Keratinocyte (primary cell): ENCODE results near the gene RBM3.

Source experiments
- EZH2 ChIP-seq: IDR thresholded peaks from one replicate; pipeline ENCODE4 v1.6.1; 2012; ENCODE audit warnings: inconsistent platforms, mild to moderate bottlenecking, low read length, moderate library complexity
- TF ChIP-seq, protein P1 (sequence below), 3 experiments: IDR thresholded peaks in 1 of 3; conservative IDR thresholded peaks in 1 of 3; optimal IDR thresholded peaks in 1 of 3; 2 replicates in 2 of 3; 3 replicates in 1 of 3; pipeline versions ENCODE3 to v1.5.1; 2011; ENCODE audit warnings: low read length in 3 of 3, mild to moderate bottlenecking in 3 of 3, moderate library complexity in 2 of 3, control low read depth in 1 of 3, inconsistent platforms in 1 of 3; ENCODE audit not compliant: insufficient read depth in 2 of 3; ENCODE audit errors: extremely low read depth in 1 of 3

DNA sequence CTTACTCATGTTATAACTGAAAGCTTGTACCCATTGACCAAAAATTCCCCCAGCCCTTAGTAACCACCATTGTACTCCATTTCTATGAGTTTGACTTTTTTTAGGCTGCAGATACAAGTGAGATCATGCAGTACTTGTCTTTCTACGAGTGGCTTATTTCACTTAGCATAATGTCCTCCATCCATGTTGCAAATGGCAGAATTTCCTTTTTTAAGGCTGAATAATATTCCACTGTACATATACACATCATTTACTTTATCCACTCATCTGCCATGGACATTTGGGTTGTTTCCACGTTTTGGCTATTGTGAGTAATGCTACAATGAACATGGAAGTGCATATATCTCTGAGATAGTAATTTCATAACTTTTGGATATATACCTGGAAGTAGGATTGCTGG lies 10.4 kb downstream of the RBM3 start:
- TF ChIP-seq, protein P1, sequence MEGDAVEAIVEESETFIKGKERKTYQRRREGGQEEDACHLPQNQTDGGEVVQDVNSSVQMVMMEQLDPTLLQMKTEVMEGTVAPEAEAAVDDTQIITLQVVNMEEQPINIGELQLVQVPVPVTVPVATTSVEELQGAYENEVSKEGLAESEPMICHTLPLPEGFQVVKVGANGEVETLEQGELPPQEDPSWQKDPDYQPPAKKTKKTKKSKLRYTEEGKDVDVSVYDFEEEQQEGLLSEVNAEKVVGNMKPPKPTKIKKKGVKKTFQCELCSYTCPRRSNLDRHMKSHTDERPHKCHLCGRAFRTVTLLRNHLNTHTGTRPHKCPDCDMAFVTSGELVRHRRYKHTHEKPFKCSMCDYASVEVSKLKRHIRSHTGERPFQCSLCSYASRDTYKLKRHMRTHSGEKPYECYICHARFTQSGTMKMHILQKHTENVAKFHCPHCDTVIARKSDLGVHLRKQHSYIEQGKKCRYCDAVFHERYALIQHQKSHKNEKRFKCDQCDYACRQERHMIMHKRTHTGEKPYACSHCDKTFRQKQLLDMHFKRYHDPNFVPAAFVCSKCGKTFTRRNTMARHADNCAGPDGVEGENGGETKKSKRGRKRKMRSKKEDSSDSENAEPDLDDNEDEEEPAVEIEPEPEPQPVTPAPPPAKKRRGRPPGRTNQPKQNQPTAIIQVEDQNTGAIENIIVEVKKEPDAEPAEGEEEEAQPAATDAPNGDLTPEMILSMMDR (optimal IDR thresholded peaks at IDR 0.05 in 1 of 3, IDR thresholded peaks at IDR 0.05 in 1 of 3, conservative IDR thresholded peaks at IDR 0.05 in 1 of 3; ENCODE audit: extremely low read depth in 1 of 3, insufficient read depth in 2 of 3, low read length in 3 of 3): no peak
- TF ChIP-seq EZH2: no peak
